ENCODE measurements around the gene SLC35E2B.
A peak's percentile ranks its signal among the peaks of the same experiment; 100 is the strongest.
"Not testable (repeated sequence)": the region's sequence is repeated elsewhere in the genome, so short reads cannot be mapped to it uniquely, and the experiment has no call there.

SLC35E2B gene

DNA sequence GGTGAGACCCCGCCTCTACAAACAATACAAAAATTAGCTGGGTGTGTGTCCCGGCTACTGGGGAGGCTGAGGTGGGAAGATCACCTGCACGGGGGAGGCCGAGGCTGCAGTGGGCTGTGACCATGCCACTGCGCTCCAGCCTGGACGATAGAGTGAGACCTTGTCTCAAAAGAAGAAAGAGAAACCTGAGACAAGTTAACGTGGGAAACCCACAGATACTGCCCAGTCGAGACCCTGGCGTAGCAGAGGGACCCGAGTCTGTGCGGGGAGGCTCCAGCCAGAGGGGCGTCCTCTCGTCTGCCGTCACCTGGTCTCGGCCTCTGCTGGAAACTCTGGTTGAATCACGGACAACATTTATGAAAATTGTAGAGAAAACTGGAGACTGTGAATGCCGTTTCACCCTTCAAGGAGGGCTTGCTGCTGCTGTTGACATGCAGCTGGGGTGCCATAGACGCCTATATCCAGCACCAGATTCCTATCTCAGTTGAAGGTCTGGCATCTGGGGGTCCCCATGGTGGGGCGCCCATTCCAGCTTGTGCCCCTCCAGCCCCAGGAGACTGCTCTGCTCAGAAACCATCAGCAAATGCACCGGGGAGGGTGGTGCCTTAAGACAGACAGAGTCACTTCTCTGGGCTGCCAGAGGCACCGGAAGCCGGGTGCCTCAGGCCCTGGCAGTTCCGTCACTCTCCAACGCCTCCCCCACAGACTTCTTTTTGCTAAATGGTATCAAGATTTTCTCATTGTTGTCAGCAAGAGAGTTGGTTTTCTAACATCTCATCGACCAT is 20.2 kb downstream of the SLC35E2B start:
- DNase-seq = no peak

DNA sequence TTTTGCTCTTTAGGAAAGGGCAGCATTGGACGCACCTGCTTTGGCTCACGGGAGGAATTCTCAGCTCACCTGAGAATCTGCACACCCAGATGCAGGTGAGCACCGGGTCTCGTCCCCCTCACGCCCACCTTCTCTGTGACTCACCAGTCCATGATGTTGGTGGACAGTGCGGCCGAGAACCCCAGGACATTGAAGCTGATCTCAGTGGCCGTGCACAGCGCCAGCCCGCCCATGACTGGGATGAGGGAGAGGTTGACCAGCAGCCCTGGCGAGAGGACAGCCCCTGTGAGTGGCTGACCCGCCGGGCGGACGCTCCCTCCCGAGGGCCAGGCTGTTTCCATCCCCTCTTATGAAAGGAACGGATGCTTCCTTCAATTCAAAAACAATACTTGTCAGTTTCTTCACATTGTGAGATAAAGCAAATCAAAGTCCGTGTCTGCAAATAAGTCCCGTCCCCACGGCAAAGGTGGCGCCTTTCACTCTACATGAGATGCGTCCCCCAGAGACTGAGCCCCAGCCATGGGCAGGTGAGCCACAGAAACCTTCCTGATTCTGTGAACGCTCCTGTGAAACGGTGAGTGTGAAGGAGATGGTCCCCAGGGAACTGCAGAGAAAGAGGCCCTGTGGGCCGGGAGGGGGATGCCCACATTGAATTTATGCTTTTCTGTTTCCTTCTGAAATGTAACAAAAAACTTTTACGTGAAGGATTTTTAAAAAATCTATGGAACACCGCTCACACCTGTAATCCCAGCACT is 21.1 kb downstream of the SLC35E2B start:
- DNase-seq = no peak

- no peak for DNase-seq
These were observed 21.7 kb downstream of the SLC35E2B start for GRCh38 chr1:1670866-1671265.

DNA sequence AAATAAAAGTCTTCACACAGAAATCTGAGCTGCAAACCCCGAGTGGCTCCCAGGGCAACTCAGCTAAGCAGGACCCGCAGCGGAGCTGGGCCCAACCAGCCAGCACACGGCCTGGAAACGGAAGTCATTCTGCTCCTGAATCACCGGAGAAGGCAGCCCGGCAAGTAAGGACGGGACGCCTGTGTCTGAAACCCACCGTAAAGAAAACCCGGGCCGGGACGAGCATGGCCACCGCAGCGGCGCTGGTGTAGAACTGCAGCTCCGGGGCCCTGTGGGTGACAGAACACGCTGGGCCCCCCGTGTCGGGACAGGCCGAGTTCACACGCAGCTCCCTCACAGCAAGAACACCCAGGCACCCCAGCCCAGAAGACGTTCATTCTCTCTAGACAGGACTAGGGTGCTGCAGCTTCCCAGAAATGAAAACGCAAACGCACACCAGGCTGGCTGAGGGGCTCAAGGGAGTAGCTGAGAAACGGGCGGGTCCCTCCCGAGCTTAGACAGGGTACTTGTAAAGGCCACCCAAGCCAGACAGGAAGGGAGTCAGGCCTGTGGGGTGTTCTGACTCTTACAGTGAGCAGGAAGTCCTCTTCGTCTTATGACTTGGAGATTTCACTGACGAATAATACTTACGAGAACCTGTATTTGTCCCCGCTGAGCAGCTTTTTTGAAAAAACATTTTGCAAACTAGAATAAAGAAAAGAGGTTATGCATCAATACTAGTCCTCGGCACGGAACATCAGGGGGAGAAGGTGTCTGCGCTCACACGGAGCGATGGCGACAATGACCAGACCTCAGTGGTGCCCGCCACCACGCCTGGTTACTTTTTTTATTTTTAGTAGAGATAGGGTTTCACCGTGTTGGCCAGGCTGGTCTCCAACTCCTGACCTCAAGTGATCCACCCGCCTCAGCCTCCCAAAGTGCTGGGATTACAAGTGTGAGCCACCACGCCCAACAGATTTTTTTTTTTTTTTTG is 22.8 kb downstream of the SLC35E2B start:
- no peak for DNase-seq

GRCh38 chr1:1666526-1666925 is 26.1 kb downstream of the SLC35E2B start:
- DNase-seq = no peak

GRCh38 chr1:1665815-1666251 is 26.8 kb downstream of the SLC35E2B start:
- DNase-seq = no peak

DNA sequence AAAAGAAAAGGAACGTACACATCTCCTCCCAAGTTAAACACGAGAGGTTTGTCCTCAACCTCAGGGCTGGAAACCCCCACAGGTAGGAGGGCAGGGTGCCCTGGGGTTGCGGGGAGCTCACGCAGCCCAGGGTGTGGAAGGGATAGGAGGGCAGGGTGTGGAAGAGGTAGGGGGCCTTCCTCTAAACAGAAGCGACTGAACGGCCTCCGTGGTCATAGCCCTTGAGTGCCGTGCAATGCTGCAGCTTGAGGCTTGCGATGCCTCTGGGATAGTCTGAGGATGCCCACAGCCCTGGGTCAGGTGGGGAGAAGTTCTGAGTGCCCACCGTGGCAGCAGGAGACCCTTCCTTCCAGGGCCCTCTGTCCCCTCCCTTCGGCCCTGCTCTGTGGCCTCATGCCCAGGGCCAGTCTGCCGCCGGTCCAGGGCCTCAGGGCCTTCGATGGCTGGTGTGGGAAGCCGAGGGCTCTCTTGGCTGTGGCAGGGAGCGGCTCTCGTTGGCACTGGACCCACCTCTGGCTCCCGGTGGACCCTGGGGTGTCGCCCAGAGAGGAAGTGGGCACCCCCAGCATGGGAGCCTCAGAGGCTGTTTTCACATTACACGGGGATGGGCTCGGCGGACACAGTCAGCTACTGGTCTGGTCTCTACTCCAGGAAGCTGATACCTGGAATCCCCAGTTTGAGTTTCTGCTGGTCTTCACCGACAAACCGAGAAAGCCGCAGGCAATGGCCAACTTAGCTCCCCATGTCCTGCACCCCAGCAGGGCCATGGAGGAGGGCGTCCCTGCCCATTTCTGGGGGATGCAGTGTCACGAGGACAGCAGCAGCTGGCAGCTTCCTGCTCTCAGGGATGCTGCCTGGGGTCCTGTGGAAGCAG is 27.4 kb downstream of the SLC35E2B start:
- DNase-seq = no peak

DNA sequence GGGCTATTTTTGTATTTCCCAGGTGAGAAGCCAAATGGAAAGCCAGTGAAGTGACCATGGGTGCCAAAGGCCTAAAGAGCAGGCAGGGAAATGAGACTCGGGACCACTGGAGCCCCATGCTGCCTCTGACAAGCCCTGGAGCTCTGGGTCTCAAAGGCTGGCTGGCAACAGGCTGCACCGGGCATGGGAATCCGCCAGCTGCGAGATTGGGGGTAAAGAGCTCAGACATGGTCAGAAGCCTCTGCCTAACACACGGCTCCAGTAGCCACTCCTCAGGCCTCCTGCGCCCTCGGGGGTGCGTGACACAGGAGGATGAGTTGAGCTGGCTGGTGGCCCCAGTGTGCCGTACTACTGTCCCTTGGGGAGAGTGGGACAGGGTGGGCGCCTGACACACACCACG is 28.3 kb downstream of the SLC35E2B start:
- not testable (repeated sequence) for DNase-seq

DNA sequence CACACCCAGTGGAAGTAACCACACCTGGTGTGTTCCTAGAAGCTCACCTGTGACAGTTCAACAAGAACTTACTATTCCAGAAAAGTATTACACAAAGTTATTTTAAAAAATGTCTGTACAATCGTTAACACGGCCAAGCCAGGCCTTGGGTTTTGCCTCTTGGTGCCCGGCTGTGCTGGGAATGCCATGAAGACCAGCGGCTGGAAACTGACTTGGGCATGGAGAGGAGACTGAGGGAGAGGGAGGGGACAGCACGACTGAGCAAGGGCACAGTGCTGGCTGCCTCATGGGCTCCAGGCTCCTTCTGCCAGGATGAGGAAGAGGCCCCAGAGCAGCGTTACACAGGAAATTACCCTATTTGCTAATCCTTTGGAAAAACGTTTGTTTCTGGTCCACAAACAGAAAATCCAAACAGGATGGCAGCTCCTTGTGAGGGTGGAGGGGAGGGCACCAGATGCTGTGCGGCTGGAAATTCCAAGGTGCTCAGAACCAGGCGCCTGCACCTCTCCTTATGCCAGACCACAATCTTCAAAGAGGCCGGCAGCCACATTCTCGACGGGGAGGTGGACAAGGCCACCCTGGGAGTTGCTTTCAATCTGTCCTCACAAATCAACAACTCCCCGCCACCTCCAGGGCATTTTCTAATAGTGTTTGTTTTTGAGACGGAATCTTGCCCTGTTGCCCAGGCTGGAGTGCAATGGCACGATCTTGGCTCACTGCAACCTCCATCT is 29.6 kb downstream of the SLC35E2B start:
- DNase-seq = not testable (repeated sequence)

DNA sequence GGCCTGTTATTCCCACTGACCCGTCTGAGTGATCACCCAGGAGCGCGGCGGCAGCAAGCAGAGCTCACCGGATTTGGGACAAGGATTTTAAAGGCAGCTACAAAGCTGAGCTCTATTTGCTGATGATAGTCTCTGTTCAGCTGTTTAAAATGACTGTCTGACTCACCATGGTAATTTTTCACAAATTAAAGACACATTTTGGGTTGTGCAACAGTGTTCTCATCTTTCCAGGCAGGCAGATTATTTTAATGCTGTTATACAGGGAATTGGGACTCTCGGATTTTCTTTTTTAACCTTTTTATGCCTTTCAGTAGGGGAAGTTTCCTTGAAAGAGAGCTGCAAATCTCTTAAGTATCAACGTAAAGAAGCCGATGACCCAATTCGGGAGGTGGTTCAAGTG is 30.2 kb downstream of the SLC35E2B start:
- DNase-seq = not testable (repeated sequence)

GRCh38 chr1:1658583-1659549 is 33.7 kb downstream of the SLC35E2B start, which contains the start of gene CDK11B:
CDK11B (minus strand) TSS chr1:1659004; CDS start chr1:1657485, 1,519 bp downstream.
- peak; percentile 88 to 91 for DNase-seq

- DNase-seq = not testable (repeated sequence)
These were observed 44.3 kb downstream of the SLC35E2B start for GRCh38 chr1:1648265-1648664.

- DNase-seq = not testable (repeated sequence)
These were observed 44.9 kb downstream of the SLC35E2B start for GRCh38 chr1:1647567-1648241.

DNA sequence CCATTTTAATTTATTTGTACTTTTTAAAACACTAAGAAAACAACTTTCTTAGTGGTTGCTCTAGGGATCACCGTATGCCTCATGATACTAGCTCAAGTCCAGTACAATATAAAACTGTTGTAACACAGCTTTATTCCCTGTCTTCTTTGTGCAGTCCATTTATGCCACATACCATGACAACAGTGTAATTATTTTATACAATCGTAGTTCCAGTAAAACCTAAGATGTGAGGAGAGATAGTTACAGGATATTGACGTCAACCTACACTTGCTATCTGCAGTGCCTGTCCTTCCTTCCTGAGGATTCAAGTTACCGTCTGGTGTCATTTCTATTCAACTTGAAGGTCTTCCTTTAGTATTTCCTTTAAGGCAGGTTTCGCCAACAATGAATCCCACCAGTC is 46.3 kb downstream of the SLC35E2B start:
- not testable (repeated sequence) for DNase-seq

GRCh38 chr1:1640711-1641461 is 51.7 kb downstream of the SLC35E2B start:
- DNase-seq = not testable (repeated sequence)

DNA sequence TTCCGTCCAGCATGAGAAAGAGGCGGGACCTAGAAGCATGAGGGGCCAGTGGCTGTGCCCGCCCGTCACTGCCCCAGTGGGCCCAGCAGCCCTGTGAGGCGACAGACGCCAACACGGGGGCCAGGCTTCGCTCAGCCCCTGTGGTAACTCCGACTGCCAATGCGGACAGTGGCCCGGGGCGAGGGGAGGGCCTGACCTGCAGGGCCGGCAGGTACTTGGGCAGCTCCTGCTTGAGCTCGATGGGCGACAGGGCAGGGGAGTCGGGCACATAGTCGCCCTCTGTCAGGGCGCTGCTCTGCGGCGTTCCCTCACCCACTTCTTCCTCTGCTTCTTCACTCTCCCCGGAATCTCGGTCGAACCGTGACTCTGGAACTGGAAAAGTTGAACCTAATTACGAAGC is 52.5 kb downstream of the SLC35E2B start:
- DNase-seq = not testable (repeated sequence)

- not testable (repeated sequence) for DNase-seq
These were observed 53.2 kb downstream of the SLC35E2B start for GRCh38 chr1:1639368-1639767.

- not testable (repeated sequence) for DNase-seq
These were observed 54.1 kb downstream of the SLC35E2B start for GRCh38 chr1:1638528-1638927.

Measured in SW 1271 (cell line).